Measurements from ENCODE around the gene CLCN7.

CLCN7 gene

GRCh38 chr16:1432388-1433262 is 42.2 kb downstream of the CLCN7 start:
- H3K4me3 ChIP-seq (ENCODE audit: low read depth, low read length) = no peak overlapping the region

DNA sequence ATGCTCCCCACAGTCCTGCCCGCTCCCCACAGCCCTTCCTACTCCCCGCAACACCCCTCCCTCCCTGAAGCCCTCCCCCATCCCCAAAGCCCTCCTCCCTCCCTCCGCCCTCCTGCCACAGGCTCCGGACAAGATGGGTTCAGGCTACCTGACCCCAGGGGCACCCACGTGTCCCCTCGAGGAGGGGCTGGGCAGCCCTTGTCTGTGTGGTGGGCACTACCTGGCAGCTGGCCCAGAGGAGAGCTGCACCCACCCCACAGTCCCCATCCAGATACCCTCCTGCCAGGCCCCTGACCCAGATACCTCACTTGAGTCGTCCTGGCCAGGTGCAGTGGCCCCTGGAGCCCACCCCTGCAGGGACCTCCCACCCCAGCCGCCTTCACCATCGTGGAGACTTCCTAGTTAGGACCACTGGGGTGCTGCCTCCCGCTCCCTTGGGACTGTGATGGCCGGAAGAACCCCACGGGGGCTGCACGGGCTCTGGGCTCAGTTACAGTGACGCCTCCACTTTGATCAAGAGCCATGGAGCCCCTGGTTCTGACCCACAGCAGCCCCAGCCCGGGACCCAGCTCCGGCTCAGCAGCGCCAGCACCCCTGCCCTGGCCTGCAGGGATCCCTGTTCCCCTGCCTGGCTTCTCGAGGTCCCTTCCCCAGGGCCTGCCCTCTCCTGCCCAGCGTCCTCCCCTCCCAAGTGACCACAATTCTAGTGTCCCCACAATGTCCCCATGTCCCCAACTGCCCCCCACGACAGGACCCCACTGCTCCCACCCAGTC is 43.1 kb downstream of the CLCN7 start:
- no peak overlapping the region for H3K4me3 ChIP-seq (ENCODE audit: low read depth, low read length)

GRCh38 chr16:1430759-1431496 is 43.9 kb downstream of the CLCN7 start, which contains the start of gene PERCC1:
TSS of gene PERCC1 (plus strand) at chr16:1431078. CDS start at chr16:1432594, 1,516 bp downstream.
- H3K4me3 ChIP-seq (ENCODE audit: low read depth, low read length) = no peak within 1 kb of the TSS

DNA sequence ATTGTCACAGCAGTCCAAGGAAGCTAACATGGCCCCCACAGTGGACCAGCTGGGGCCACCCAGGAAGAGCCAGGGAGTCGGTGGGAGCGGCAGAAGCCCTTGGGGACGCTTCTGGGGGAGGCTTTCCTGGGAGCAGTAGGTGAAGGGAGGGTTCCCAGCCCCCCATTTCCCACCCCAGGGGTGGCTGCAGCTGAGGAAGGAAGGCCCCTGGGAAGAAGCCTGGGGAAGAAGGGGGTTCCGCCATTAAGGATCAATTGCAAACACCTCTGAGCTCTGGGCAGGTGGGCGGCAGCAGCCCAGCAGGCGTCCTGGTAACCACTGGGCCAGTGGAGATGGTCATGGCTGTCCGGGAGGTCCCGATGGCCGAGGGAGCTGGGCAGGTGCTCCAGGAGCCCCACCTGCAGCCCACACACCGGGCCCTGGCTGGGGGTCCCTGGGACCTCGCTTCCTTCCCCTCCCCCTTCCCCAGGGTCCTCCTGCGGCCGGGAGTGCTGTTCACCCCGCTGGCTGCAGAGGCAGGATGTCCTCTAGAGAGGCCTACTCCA is 44.5 kb downstream of the CLCN7 start:
- no peak overlapping the region for H3K4me3 ChIP-seq (ENCODE audit: low read depth, low read length)

- no peak overlapping the region for H3K4me3 ChIP-seq (ENCODE audit: low read depth, low read length)
Observed at GRCh38 chr16:1429631-1430030, 45.2 kb downstream of the CLCN7 start.

- no peak overlapping the region for H3K4me3 ChIP-seq (ENCODE audit: low read depth, low read length)
Observed at GRCh38 chr16:1429012-1429411, 45.8 kb downstream of the CLCN7 start.

DNA sequence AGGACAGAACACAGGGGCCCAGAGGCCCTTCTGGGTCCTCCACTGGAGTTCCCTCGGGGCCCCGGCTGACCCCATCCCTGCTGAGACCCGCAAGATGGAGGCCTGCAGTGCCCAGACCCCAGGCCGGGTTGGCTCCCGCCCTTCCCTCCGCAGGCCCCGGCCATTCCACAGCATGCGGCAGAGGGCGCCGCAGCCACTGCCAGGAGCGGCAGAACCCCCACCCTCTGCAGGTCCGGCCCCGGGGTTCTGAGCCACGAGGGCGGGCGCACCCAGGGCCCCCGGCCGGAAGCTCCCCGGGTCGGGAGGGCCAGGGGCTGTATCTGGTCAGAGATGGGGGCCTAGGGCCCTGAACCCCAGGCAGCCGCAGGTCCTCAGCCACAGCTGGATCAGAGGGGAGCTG is 46.3 kb downstream of the CLCN7 start:
- H3K4me3 ChIP-seq (ENCODE audit: low read depth, low read length) = no peak overlapping the region

DNA sequence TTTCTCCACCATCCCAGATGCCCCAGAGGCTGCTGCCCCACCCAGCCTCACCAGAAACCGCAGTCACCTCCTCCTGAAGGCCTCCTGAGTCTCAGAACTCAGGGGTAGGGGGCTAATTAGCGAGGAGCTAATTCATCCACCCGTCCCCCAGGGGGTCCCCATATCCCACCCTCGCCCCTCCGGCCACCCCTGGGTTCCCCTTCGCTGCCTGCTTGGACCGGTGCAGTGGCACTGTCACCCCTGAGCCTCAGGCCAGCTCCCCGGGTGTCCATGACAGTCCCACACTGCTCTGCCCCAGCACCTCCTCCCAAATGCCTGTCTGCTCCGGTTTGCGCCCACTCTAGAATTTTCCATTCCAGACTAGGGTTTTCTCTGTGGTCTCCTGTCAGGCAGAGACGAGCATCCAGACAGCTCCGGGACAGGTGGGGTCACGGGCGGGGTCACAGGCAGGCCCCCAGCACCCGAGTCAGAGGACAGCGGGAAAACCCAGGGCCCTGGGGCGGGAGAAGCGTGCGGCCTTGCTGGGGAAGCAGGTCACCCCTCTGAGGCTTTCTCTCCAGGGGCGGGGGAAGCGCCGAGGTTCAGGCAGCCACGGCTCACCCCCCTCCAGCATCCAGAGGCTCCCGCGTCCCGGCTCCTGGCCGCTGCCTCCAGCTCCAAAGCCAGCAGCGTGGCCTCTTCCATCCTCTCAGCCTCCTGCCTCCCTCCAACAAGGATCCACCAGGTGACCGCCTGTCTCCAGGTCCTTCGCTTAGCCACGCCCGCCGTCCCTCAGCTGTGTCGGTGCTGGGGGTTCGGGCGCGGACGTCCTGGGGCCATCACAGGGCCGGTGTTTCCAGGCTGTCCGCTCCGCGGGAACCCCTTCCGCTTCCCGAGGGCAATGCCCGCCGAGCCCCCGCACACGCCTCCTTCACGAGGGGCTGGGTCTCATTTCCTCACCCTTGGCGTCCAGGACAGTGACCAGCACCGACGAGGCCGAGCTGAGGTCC is 47.1 kb downstream of the CLCN7 start:
- no peak overlapping the region for H3K4me3 ChIP-seq (ENCODE audit: low read depth, low read length)

DNA sequence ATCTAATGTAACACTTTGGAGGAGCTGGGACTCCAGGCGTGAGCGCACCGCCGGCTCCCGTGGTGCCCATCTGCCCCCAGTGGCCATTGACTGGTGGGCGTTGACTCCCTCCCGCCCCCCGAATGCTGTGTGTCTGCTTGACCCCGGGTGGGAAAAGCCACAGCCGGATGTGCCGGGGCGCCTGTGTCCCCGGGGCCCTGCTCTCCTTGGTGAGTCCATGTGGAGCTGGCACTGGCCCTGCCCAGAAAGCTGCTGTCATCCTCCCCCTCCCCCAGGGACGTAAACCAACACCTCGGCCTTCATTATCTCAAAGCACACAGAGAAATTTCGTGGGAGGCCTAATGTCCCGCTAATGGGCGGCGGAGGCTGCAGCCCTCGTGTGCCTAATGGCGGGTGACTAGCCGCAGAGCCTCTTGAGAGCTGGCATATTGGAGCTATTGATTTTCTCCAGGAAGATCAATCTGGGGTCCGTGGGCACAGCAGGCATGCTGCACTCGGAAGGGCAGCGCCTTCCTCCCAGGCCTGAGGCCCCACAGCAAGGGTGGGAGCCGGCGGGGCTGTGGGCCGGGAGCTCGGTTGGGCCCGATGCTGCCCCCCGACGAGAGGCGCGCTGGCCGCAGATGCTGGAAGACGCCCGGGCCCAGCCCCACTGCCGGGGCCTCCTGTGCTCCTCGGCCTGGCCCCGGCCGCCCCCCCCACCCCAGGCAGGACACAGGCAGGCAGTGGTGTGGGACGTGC is 47.9 kb downstream of the CLCN7 start:
- no peak overlapping the region for H3K4me3 ChIP-seq (ENCODE audit: low read depth, low read length)

GRCh38 chr16:1425616-1426370 is 49.0 kb downstream of the CLCN7 start:
- no peak overlapping the region for H3K4me3 ChIP-seq (ENCODE audit: low read depth, low read length)

DNA sequence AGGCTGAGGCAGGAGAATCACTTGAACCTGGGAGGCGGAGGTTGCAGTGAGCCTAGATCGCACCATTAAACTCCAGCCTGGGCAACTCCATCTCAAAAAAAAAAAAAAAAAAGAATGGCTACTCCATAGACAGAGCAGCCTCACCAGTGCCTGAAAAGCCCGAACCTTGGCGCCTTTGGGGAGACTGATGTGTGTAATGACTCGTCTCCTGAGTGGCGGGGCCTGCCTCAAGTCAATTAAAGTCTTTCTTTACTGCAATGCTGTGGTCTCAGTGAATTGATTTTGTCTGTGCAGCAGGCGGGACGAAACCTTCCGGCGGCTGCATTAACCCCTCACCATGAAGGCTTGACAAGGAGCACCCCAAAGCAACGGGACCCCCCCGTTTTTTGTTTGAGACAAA is 50.8 kb downstream of the CLCN7 start:
- H3K4me3 ChIP-seq (ENCODE audit: low read depth, low read length) = no peak overlapping the region

DNA sequence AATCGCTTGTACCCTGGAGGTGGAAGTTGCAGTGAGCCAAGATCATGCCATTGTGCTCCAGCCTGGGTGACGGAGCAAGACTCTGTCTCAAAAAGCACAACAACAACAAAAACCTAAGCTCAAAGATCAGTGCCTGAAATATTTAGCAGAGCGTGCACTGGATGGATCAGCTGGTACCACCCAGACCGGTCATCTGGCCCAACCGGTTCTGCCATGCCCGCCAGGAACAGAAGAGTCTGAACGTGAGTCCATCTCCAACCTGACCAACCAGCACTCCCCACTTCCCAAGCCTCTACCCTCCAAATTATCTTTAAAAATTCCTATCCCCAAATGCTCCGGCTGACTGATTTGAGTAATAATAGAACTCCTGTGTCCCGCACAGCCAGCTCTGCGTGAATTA is 52.8 kb downstream of the CLCN7 start:
- no peak overlapping the region for H3K4me3 ChIP-seq (ENCODE audit: low read depth, low read length)

DNA sequence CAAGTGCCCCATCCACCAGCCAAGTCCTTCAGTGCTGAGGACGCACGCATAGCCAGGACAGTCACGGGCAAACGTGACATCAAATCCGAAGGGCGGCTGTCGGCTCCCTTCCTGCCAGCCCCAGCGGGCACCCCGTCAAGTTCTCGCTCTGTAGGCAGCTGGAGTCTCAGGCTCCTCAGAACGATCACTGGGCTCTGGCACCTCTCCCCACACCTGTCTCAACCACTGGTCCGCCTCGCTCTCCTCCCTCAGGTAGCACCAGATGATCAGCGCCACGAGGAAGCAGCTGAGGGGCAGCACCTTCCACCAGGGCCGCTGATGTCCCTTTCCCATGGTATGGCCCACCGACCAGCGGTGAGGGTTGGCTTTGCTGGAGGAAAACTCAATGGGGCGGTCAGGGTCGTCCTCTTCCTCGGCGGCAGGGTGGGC is 54.7 kb downstream of the CLCN7 start:
- peak overlapping the region; percentile 92 for H3K4me3 ChIP-seq (ENCODE audit: low read depth, low read length)

- H3K4me3 ChIP-seq (ENCODE audit: low read depth, low read length) = no peak overlapping the region
Observed at GRCh38 chr16:1416521-1416941, 58.3 kb downstream of the CLCN7 start.

DNA sequence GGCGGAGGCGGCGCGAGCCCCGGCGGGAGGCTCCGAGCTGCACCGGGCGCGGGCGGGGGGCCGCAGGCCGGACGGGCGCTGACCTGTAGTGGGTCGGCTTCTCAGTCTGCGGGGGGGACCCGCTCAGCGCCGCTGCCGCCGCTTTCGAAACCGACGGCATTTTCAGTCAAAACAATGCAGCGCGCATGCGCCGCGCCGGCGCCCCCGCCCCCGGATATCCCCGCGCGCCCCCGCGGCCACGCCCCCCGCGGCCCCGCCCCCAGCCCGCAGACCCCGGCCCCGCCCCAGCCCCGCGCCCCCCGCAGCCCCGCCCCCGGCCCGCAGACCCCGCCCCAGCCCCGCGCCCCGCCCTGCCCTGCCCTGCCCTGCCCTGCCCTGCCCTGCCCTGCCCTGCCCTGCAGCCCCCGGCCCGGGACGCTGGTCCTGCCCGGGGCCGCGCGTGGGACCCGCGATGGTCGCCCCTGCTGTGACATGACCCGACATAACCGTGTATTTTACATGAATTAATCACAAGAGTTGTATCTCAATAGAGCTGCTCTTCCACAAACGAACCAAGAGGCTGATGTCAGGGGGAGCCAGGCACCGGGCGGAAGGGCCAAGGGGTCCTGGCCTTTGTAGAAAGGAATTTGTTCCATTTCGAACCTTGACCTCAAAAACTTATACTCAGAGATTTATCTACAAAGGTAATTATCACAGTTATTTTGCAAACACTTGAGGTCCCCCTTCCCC is 60.1 kb downstream of the CLCN7 start, which contains the start of gene UNKL:
Gene UNKL, minus strand, starts transcription at position 173 of the 729 bp plus-strand sequence. Its CDS starts 13 bp downstream, at position 160.
- peak within 1 kb of the TSS; percentile 72 for H3K4me3 ChIP-seq (ENCODE audit: low read depth, low read length)

DNA sequence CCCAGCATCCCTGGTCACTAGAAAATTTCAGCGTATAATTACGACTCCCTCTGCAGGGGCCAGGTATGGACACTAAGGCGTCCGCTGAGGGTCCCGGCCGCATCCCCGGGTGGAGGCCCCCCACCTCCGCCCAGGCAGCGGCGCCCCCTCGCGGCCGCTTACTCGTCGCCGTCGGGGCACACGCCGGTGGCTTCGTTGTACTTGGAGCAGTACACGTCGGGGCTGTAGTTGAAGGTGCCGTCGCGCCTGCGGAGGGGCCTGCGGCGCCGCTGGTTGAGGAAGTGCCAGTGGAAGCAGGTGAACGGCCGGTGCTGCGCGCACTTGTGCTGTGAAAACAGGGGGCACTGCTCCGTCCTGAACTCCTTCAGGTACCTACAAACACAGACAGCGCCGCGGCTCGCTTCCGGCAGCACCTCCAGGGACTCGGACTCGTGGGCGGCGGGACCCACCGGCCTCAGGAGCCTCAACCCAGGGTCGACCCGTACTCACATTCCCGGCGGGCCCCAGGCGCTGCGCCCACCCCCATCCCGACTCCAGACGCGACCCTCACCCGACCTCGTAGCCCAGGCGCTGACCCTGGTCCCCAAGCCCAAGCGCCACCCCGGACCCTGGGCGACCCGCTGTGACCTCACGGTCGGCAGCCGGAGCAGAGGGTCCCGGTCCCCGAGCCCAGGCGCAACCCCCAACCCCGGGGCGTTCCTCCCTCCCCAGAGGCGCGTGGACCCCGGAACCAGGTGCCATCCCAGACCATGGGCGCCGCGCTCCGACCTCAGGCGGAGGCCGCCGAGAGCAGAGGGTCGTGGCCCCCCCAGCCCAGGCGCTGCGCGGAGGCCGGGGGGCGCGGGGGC is 60.9 kb downstream of the CLCN7 start:
- H3K4me3 ChIP-seq (ENCODE audit: low read depth, low read length) = peak overlapping the region; percentile 72

DNA sequence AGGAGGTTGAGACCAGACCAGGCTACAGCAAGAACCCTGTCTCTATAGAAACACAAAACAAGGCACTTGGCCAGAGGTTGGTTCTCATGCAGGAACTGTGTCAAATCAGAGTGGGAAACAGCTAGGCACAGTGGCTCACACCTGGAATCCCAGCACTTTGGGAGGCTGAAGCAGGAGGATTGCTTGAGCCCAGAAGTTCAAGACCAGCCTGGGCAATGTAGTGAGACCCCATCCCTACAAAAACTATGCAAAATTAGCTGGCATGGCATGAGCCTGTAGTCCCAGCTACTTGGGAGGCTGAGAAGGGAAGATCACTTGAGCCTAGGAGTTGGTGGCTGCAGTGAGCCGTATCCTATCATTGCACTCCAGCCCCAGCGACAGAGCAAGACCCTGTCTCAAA is 62.0 kb downstream of the CLCN7 start:
- H3K4me3 ChIP-seq (ENCODE audit: low read depth, low read length) = no peak overlapping the region

Measured in iPS-11a (cell line).